ENCODE results near the gene HSPE1. TPM values are rescaled to one million over a fixed set of nuclear protein-coding genes. Genes with fewer than 3 reads are reported as not detected.
"Not testable (repeated sequence)": the region's sequence is repeated elsewhere in the genome, so short reads cannot be mapped to it uniquely, and the experiment has no call there.

HSPE1 gene
- polyA plus RNA-seq, 1 donor = 115 TPM

- DNase-seq (ENCODE audit: low read depth) = no peak
Observed at GRCh38 chr2:197498235-197498936, 1.8 kb upstream of the HSPE1 start.

DNA sequence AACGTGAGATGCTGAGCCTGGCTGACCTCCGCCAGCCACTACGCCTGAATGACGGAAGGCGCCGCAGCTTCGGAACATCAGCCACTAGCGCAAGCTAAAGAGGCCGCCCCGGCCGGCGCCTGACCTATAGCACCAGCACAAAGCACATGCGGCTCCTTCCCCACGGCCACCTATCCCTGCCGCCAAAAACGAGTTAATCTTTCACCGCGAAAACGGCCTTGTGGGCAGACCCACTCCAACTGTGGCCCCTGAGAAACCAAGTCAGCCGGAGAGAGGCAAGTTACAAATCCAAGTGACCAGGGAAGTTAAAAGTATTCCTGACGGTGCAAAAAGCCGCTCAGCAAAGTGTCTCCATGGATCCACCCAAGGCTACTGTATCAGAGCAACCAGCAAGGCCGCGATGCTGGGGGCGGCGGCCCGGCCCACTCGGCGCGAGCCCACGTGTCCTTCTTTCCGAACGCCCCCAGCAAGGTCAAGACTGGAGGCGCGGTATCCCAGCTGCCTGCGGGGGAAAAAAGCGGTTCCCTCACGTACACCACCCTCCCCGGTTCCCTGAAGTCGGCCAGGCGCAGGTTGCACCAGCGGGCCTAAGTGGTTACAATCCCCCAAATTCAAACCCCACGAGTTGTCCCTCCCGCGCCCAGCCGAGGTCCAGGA, 1.1 kb upstream of the HSPE1 start:
- no peak for DNase-seq (ENCODE audit: low read depth)

DNA sequence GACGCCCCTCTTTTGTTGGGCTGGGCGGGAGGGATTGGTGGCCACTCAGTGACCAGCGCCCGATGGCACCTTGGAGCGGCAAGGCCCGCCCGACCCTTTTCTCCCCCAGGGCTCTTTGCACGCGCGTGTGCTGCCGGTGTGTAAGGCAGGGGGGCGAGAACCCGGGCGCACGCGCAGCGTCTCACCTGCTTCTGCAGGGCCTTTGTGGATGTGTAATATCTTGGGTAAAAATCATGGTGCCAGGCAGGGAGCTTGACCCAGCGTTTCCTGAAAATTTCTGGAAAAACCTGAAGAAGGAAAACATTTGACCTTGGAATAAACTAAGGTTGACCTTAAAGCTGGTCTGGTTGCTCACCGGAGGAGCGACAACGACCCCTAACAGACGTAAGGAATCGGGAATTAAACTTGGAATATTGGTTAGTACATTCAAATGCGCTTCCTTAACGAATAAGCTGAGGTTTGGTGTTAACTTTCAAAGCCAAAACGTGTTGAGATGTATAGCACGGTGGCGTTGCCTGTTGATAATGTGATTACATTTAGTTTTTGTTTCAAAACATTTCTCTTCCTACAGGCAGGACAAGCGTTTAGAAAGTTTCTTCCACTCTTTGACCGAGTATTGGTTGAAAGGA, 438 bp downstream of the HSPE1 start:
- no peak for DNase-seq (ENCODE audit: low read depth)

DNA sequence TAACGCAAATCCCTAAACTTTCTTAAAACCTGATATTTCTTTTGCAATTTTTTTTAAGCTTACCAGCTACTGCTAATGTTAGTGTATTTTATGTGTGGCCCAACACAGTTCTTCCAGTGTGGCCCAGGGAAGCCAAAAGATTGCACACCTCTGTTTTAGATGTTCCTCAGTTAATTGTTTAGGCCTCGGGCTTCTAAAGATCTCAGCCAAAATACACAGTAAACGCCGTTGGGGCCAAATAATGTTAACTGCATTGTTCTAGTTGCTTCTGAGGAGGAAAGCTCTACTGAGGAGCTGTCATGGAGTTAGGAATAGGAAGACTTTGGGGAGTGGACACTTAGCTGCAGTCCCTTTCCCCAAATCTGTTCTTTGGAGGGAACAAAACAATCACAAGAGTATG, 2.0 kb downstream of the HSPE1 start:
- no peak for DNase-seq (ENCODE audit: low read depth)

DNA sequence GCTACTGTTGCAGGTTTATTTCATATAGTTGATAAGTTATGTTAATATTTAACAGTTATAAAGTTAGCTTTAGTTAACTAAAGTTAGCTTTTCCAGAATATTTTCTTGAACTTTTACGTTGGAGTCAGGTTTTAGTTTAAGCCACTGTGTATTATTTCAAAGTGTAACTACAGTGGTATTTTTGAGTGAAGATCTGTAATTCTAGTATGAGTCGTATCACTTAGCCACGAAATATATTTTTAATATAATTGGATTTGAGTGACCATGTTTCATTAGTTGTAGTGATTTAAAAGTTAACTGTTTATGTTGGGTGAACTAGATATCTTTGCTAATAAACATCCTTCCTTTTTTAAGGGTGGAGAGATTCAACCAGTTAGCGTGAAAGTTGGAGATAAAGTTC, 2.5 kb downstream of the HSPE1 start:
- no peak for DNase-seq (ENCODE audit: low read depth)

GRCh38 chr2:197504000-197504399, 3.8 kb downstream of the HSPE1 start:
- DNase-seq (ENCODE audit: low read depth) = no peak

DNA sequence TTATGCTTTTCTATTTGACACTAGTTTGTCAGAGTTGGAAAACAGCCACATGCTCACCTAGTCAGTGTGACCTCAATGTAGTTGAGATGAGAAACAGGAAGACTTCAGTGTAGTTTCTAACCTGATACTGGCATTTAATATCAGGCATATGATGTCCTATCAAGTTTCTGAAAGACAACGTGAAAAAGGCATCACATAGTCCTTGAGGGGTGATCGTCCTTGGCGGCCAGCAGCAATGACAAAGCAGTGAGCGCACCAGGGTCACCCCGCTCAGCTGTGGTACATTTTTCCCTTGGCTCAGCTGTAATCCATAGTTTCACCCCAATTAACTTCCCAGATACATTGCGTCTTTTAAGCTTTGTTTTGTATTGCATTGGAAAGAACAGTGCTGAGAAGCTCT, 4.3 kb downstream of the HSPE1 start:
- DNase-seq (ENCODE audit: low read depth) = no peak

DNA sequence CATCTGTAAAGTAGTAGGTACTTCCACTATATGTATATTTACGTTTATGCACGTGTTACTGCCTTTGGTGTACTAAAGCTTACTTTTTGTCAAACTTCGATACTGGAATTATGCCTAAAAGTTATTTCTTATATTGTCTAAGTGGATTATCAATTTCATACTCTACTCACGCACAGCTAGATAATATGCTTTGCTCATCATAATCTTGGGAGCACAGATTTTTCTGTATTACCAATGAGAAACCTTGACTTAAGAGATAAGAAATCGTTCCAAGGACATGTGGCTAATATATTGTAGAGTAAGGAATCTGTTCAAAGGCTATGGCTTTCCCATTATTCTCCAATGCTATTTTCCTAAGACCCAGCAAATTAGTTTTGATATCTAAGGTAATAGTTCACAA, 6.5 kb downstream of the HSPE1 start:
- DNase-seq (ENCODE audit: low read depth) = no peak

DNA sequence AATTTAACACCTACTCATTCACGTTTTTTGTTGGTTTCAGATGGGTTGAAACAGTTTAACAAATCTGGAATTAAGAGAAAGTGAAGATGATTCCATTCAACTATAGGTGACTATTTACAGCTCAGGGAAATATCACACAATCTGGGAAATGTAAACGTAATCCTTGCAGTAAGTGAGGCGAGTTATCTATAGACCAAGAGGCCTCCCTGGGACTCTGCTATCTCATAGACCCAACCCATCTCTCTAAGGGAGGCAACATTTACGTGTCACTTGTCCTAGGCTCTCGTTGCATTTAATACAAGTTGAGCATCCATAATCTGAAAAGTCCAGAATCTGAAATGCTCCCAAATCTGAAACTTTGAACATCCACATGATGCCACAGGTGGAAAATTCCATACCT, 13.7 kb downstream of the HSPE1 start:
- no peak for DNase-seq (ENCODE audit: low read depth)

GRCh38 chr2:197514754-197515153, 14.6 kb downstream of the HSPE1 start:
- no peak for DNase-seq (ENCODE audit: low read depth)

DNA sequence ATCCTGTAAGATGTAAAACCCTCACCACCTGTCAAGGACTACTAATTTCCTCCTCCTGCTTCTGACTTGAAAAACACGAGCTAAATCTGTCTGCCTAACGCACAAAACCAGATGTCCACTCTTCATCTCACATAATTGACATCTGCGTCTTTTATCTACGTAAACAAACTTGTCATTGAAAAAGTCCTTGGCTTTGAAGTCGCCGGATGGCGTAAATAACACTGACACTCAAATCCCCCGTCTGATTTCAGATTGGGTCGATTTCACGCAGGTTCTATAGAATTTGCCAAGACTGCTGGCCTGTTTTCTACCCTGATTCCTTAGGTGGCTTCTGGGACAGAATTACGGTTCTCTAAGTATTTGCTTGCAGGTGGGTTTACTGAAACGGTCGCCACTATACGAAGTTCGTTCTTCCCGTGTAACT, 15.1 kb downstream of the HSPE1 start:
- DNase-seq (ENCODE audit: low read depth) = no peak

DNA sequence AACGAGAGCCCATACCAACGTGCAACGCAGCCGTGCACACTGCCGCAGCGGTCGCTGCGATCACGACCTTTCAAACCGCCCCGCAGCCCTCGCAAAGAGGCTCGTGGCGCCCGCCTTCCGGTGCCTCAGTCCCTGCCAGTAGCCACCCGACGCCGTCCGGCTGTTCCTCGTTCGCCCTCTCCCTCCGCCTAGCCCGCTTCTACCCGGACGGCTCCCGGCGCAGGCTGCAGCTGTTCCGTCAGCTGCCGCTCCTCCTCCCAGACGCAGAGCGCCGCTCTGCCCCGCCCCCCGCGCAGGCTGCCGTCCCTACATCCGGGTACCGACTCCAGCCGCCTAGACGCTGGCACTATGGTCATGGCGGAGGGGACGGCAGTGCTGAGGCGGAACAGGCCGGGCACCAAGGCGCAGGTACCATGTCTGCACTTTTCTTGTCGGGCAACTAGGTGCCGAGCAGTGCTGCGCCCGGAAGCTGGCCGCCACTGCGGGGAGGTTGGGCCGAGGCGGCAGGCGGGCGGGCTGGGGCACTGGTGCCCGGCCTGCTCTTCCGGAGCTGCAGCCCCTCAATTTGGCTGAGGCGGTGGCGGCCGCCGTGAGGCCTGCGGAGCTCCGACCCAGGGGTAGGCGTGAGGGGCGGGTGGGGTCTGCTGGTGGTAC, 15.7 kb downstream of the HSPE1 start, which contains the start of gene MOB4:
TSS of gene MOB4 (plus strand) at position 328 of the 654 bp plus-strand sequence. CDS start at position 349, 21 bp downstream.
- peak; percentile 85 for DNase-seq (ENCODE audit: low read depth)

DNA sequence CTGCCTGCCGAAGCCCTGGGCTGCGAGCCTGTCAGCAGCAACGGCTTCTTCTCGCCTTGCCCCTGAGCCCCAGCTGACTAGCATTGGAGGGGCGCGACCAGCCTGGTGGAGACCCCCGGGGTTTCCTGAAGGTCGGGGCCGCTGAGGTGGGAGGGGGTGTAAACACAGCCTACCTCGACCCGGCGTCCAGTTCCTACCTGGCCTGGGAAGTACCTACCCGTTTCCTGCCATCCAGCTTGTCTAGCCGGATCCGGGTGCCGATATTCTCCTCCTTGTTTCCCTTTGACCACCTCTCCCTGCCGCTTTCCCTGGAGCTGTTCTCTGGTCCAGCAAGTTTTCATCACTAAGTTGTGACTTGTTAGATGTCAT, 16.2 kb downstream of the HSPE1 start:
- DNase-seq (ENCODE audit: low read depth) = no peak

DNA sequence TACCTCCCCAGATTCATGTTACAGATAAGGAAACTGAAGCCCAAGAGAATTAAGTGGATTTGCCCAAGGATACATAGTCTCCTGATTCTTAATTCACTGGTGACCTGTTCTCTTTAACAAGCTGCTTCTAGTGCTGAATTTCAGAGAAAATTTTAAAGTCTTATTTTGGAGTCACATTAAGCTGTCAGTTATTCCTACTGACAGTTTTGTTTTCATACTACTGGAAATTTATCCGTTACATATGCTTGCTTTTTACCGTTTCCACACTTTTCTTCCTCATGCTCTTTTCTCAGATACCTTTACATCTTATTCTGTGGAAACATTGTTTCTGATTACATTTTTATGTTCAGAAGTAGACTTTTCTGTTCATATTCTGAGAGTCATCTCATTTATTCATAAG, 17.0 kb downstream of the HSPE1 start:
- no peak for DNase-seq (ENCODE audit: low read depth)

GRCh38 chr2:197538412-197538811, 38.2 kb downstream of the HSPE1 start:
- no peak for DNase-seq (ENCODE audit: low read depth)

- no peak for DNase-seq (ENCODE audit: low read depth)
Observed at GRCh38 chr2:197539734-197540133, 39.6 kb downstream of the HSPE1 start.

DNA sequence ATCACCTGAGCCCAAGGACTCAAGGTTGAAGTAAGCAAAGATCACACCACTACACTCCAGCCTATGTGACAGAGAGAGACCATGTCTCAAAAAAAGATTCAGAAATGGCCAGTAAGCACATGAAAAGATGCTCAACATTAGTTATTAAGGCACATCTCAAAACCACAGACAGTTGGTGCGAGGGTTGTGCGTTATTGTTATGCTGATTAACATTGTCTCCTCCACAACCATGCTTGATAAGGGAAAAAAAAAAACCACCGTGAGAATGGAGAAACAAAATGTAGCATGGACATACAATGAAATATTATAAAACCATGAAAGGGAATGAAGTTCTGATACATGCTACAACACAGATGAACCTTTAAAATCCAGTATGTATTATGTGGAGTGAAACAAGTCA, 43.0 kb downstream of the HSPE1 start:
- DNase-seq (ENCODE audit: low read depth) = no peak

DNA sequence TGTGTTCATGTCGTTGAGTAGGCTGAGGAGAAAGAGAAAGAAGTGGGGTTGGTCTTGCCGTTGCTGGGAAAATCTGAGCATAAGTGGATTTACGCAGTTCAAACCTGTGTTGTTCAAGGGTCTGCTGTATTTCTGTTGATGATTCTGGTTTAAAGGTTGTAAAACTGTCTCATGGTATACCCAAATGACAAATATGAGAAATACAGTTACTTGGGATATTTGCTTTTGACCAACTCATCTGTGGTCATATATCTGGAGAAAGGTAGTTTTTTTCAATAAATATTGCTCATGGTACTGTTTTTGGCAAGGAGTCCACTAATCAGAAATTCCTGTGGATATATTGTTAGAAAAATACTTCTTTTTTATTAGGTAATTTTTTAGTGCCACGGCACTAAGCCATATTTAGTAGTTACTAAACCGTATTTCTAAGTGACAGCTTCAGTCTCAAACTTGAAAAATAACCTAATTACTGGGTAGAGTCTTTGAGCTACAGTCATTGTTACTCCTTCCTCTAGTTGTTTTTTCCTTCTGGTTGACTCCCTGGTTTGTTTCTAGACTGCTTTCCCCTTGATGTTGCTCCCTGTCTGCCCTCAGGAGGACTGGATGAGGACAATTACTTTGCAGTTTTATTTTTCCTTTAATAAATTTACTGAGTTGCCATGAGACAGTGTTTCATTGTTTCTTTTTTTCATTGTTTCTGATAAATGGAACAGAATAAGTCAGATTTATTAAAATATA, 47.2 kb downstream of the HSPE1 start:
- DNase-seq (ENCODE audit: low read depth) = no peak

- DNase-seq (ENCODE audit: low read depth) = no peak
Observed at GRCh38 chr2:197548582-197548981, 48.4 kb downstream of the HSPE1 start.

DNA sequence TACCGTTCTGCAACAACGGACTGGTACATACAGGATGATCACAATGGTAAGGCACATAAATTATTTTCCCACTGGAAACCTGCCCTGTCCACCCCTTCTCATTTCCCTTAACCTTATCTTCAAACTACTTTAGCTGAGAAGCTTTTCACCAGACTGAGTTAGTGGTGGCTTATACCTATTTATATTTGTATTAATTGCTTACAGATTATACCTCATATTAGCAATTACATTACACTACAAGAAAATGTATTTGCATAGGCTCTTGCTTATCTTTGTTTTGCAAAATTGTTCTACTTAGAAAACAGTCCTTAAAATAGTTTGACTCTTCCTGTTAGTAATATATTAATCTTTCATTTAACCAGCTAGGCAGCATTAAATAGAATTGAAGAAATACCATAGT, 51.1 kb downstream of the HSPE1 start:
- DNase-seq (ENCODE audit: low read depth) = not testable (repeated sequence)

Data from forelimb muscle (tissue), 1 donor.